GM23338 (cell line): ENCODE measurements around the gene MSMB.
"Not testable (repeated sequence)": the region's sequence is repeated elsewhere in the genome, so short reads cannot be mapped to it uniquely, and the experiment has no call there.

Experiments
- CTCF ChIP-seq, 2 experiments: fragments of 200-600 bp in 1 of 2; sonication (generic) in 1 of 2; conservative IDR thresholded peaks; 2 replicates each; pipeline versions ENCODE4 v1.5.1 to v1.6.1; 2016 to 2017; ENCODE audit warnings: antibody characterized with exemption in 2 of 2, low read depth in 2 of 2, mild to moderate bottlenecking in 2 of 2, moderate library complexity in 1 of 2
- EZH2 ChIP-seq: fragments of 200-600 bp; sonication (generic); IDR thresholded peaks from one replicate; pipeline ENCODE4 v1.8.0; 2017; ENCODE audit warnings: antibody characterized with exemption, mild to moderate bottlenecking, low read depth; ENCODE audit not compliant: unreplicated experiment

DNA sequence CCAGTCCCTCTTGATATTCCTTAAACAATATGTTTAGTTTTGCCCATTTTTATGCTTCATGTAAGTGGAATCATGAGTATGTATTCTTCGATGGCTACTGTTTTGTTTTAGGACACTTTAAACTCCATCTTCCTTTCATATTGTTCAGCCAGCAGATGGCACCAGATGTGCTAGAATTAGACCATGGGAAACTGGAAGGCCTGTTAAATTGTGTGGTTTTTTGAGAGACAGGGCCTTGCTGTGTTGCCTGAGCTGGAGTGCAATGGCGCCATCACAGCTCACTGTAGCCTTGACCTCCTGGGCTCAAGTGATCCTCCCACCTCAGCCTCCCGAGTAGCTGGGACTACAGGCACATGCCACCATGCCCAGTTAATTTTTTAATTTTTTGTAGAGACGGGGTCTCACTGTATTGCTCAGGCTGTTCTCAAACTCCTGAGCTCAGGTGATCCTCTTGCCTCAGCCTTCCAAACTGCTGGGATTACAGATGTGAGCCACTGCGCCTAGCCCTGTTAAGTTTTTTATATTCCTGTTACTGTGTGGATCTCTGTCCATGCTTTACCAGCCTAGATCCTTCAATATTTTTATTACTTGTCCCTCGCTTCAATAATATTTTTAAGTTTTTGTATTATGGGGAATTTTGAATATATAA, 62.4 kb downstream of the MSMB start:
- TF ChIP-seq EZH2, result not testable (repeated sequence)
- TF ChIP-seq CTCF (conservative IDR thresholded peaks at IDR 0.05; ENCODE audit: low read depth in 2 of 2), result peak; percentile 34 to 48; a peak in 3 of 4 replicates
